MCF 10A (cell line): Measurements from ENCODE around the gene SLC38A1. TPM values are rescaled to one million over a fixed set of nuclear protein-coding genes. Genes with fewer than 3 reads are reported as not detected.

Source experiments
- BruUV-seq: library from RNA; stranded (reverse); fragments of 400-500 nt; replicated peaks from 2 replicates; lab custom pipeline; 2021; lab: Mats Ljungman, UMichigan
- CTCF ChIA-PET: fragments of 300-600 bp; sonication (Branson Sonifier 250); formaldehyde crosslinking; extraction: SDS; loops from one replicate; lab custom pipeline; 2021; ENCODE audit warnings: antibody characterized with exemption, inconsistent platforms; lab: Yijun Ruan, JAX
- POLR2A ChIA-PET: fragments of 300-600, 350-650 bp; sonication (Branson Sonifier 250); formaldehyde crosslinking; extraction: SDS; loops from one replicate; lab custom pipeline; 2020; ENCODE audit warnings: antibody characterized with exemption, inconsistent platforms; lab: Yijun Ruan, JAX
- DNase-seq: peaks from one replicate; pipeline ENCODE4 v3.0.0-alpha.2; 2018; ENCODE audit not compliant: unreplicated experiment
- H3K27ac Mint-ChIP-seq: one replicate; pipeline ENCODE4 v1.8.0; 2022; ENCODE audit warnings: mild to moderate bottlenecking, low read depth, mixed read lengths; ENCODE audit not compliant: unreplicated experiment
- H3K27me3 Mint-ChIP-seq: one replicate; pipeline ENCODE4 v1.8.0; 2022; ENCODE audit warnings: mixed read lengths; ENCODE audit not compliant: insufficient read depth, unreplicated experiment
- H3K36me3 Mint-ChIP-seq: one replicate; pipeline ENCODE4 v1.8.0; 2022; ENCODE audit warnings: mild to moderate bottlenecking, moderate library complexity, mixed read lengths; ENCODE audit not compliant: insufficient read depth, unreplicated experiment
- H3K4me1 Mint-ChIP-seq: one replicate; pipeline ENCODE4 v1.8.0; 2022; ENCODE audit warnings: mixed read lengths; ENCODE audit not compliant: insufficient read depth, unreplicated experiment
- H3K4me3 Mint-ChIP-seq: one replicate; pipeline ENCODE4 v1.8.0; 2022; ENCODE audit warnings: mild to moderate bottlenecking, moderate library complexity, mixed read lengths; ENCODE audit not compliant: unreplicated experiment
- H3K9me3 Mint-ChIP-seq: one replicate; pipeline ENCODE4 v1.8.0; 2022; ENCODE audit warnings: mixed read lengths; ENCODE audit not compliant: unreplicated experiment
- intact Hi-C: fragments of 100-400 bp; cut with micrococcal nuclease; formaldehyde crosslinking; loops from 2 replicates; pipeline ENCODE4 v1.14.1; 2022
- total RNA-seq: library from RNA; stranded (reverse); gene quantifications from 2 replicates; pipeline ENCODE4 v1.2.3, GENCODE V29; 2022
- TF ChIP-seq, protein P1 (sequence below): fragments of 200-600 bp; IDR thresholded peaks from one replicate; pipeline ENCODE4 v1.8.0; 2022; ENCODE audit warnings: antibody characterized with exemption, mild to moderate bottlenecking; ENCODE audit not compliant: unreplicated experiment

Gene SLC38A1
- total RNA-seq, 1 experiment from 2014 or later = 327 TPM

DNA sequence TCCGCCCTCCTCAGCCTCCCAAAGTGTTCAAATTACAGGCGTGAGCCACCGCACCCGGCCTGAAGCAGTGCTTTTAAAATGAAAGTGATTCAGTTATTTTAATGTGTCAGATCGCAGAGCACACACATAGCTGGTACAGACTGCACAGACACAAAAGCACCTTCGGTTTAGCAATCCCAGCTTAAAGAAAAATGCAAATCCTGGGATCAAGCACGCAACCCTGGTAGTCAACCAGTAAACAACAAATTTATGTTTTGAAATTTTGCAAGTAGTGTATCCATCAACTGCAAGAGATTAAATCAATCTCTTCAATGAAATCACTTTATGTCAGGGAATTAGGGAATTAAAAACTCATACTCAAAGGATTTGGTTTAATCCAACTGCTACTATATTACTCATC lies 28.4 kb downstream of the SLC38A1 start:
- H3K36me3 Mint-ChIP-seq = peaks cover 70% of the 10 kb centered on the region
- H3K27me3 Mint-ChIP-seq = no peaks in the 10 kb centered on the region
- peak overlapping the region; percentile 67 for H3K27ac Mint-ChIP-seq
- CTCF ChIA-PET = interaction anchor here (0.7 kb wide), 1 partner anchor 16 kb away, joined by 3 read pairs; no protein-coding TSS in a partner anchor
- POLR2A ChIA-PET = interaction anchor here (1.4 to 2.3 kb wide), 2 partner anchors 23 to 32 kb away, joined by 5 to 6 read pairs; no protein-coding TSS in a partner anchor
- no peak for DNase-seq
- H3K4me3 Mint-ChIP-seq = no peak overlapping the region
- BruUV-seq = no TSS peak
- H3K9me3 Mint-ChIP-seq = no peaks in the 10 kb centered on the region
- intact Hi-C loops = no loop called here
- TF ChIP-seq, protein P1, sequence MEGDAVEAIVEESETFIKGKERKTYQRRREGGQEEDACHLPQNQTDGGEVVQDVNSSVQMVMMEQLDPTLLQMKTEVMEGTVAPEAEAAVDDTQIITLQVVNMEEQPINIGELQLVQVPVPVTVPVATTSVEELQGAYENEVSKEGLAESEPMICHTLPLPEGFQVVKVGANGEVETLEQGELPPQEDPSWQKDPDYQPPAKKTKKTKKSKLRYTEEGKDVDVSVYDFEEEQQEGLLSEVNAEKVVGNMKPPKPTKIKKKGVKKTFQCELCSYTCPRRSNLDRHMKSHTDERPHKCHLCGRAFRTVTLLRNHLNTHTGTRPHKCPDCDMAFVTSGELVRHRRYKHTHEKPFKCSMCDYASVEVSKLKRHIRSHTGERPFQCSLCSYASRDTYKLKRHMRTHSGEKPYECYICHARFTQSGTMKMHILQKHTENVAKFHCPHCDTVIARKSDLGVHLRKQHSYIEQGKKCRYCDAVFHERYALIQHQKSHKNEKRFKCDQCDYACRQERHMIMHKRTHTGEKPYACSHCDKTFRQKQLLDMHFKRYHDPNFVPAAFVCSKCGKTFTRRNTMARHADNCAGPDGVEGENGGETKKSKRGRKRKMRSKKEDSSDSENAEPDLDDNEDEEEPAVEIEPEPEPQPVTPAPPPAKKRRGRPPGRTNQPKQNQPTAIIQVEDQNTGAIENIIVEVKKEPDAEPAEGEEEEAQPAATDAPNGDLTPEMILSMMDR = no peak
- H3K4me1 Mint-ChIP-seq = peaks cover 12% of the 10 kb centered on the region

DNA sequence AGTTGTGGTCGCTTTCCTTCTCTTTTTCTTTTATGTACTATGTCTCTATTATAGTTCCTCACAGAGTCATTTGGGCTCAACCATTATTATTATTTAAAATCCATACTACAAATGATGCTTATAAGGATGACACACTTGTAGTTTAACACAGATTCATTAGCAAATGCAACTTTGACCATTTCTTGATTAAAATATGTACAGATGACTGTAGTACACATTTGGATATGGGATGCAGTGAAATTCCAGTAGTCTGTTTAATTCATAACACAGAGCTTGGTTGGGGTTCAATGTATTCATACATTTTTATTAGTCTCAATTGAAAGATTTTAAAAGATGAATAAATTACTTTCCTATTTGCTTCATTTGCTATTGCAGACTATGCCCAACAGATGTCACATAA lies 30.0 kb downstream of the SLC38A1 start:
- TF ChIP-seq, protein P1 = no peak
- H3K4me3 Mint-ChIP-seq = no peak overlapping the region
- CTCF ChIA-PET = interaction anchor here (0.6 kb wide), 1 partner anchor 705 kb away, joined by 3 read pairs; no protein-coding TSS in a partner anchor
- H3K27ac Mint-ChIP-seq = no peak overlapping the region
- peaks cover 67% of the 10 kb centered on the region for H3K36me3 Mint-ChIP-seq
- BruUV-seq = no TSS peak
- intact Hi-C loops = no loop called here
- no peaks in the 10 kb centered on the region for H3K27me3 Mint-ChIP-seq
- H3K9me3 Mint-ChIP-seq = no peaks in the 10 kb centered on the region
- DNase-seq = no peak
- POLR2A ChIA-PET = interaction anchor here (1.0 to 2.3 kb wide), 3 partner anchors 14 to 30 kb away, joined by 4 to 6 read pairs (median 5); no protein-coding TSS in a partner anchor
- H3K4me1 Mint-ChIP-seq = peaks cover 17% of the 10 kb centered on the region

DNA sequence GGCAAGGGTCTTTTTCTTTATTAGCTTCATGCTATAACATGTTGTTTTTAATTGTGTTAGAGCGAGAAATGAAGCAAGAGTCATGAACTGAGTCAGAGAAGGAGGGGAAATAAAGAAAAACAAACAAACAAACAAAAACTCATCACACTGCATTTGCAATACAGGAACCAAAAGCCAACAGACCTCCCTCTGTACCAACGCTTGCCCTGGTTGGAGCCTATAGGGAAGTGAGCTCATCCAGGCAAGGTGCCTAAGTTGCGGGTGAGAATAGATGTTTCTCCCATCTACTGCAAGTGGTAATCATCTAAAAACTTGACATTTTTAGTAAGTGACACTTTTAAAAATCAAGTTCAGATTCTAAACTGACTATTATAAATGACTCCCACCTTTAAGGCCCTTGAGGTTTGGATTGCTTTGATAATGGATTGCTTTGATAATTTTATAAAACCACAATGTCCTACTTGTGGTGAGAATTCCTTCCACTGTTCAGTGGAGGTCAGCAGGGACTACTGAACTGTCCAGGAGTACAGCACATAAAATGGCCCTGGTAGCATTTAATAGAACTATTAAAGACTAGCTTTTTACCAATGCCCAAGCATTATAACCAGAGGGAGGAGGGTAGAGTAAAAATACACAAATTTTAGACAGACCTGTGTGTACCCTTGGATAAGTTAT lies 31.3 kb downstream of the SLC38A1 start:
- no peaks in the 10 kb centered on the region for H3K27me3 Mint-ChIP-seq
- TF ChIP-seq, protein P1 = no peak
- no peaks in the 10 kb centered on the region for H3K9me3 Mint-ChIP-seq
- H3K4me3 Mint-ChIP-seq = no peak overlapping the region
- ChIA-PET POLR2A (interaction anchor here (0.7 to 1.6 kb wide), 8 partner anchors 8 to 1514 kb away, joined by 3 to 5 read pairs (median 3); no protein-coding TSS in a partner anchor), CTCF (interaction anchor here (0.7 to 1.4 kb wide), 2 partner anchors 18 to 29 kb away, joined by 3 read pairs; no protein-coding TSS in a partner anchor)
- BruUV-seq = no TSS peak
- H3K36me3 Mint-ChIP-seq = peaks cover 73% of the 10 kb centered on the region
- peaks cover 11% of the 10 kb centered on the region for H3K4me1 Mint-ChIP-seq
- H3K27ac Mint-ChIP-seq = no peak overlapping the region
- DNase-seq = no peak
- intact Hi-C loops = no loop called here

DNA sequence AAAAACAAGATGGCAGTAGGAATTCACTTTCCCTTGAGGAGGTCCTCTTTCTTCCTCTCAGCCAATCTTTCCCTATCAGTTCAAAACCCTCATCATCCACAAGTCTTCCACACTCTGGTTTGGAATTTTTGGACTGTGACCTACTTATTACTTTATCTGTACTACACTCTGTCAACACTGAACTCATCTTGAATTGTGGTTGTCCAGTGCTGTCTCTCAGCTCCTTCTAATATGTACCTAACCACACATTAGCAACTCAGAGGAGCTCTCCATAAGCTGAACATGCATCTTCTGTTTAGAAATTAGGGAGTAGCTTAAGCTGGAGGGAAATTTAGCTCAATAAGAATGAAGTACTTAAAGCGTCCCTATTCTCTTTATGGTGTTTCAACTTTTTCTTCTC lies 34.8 kb downstream of the SLC38A1 start:
- POLR2A ChIA-PET = interaction anchor here (0.7 to 1.0 kb wide), 2 partner anchors 9 to 786 kb away, joined by 3 to 6 read pairs; no protein-coding TSS in a partner anchor
- no peak overlapping the region for H3K27ac Mint-ChIP-seq
- H3K27me3 Mint-ChIP-seq = no peaks in the 10 kb centered on the region

More for the DNA sequence above, 34.8 kb downstream of the SLC38A1 start:
- no TSS peak for BruUV-seq
- no peak for DNase-seq
- peaks cover 64% of the 10 kb centered on the region for H3K36me3 Mint-ChIP-seq
- TF ChIP-seq, protein P1 = no peak
- intact Hi-C loops = no loop called here
- peaks cover 15% of the 10 kb centered on the region for H3K4me1 Mint-ChIP-seq
- CTCF ChIA-PET = interaction anchor here (0.7 to 0.8 kb wide), 2 partner anchors 9 to 645 kb away, joined by 3 to 5 read pairs; no protein-coding TSS in a partner anchor
- no peaks in the 10 kb centered on the region for H3K9me3 Mint-ChIP-seq
- no peak overlapping the region for H3K4me3 Mint-ChIP-seq
